Limb (tissue), 2 donors: ENCODE measurements around the gene PECR.
A peak's percentile ranks its signal among the peaks of the same experiment; 100 is the strongest.

ENCODE experiments used
- DNase-seq, 2 donors: peaks; one replicate each; pipeline ENCODE4 v3.0.0-alpha.2; 2016; ENCODE audit errors: extremely low spot score in 2 of 2

PECR gene

GRCh38 chr2:216072473-216072872, 9.1 kb downstream of the PECR start:
- DNase-seq = no peak

- no peak for DNase-seq
Observed at GRCh38 chr2:216071111-216071851, 10.3 kb downstream of the PECR start.

GRCh38 chr2:216070195-216070594, 11.4 kb downstream of the PECR start:
- no peak for DNase-seq

- no peak for DNase-seq
Observed at GRCh38 chr2:216069028-216069427, 12.6 kb downstream of the PECR start.

- no peak for DNase-seq
Observed at GRCh38 chr2:216066230-216066629, 15.4 kb downstream of the PECR start.

- DNase-seq = no peak
Observed at GRCh38 chr2:216064665-216065064, 16.9 kb downstream of the PECR start.

GRCh38 chr2:216064014-216064630, 17.5 kb downstream of the PECR start:
- DNase-seq = no peak

- no peak for DNase-seq
Observed at GRCh38 chr2:216059233-216059834, 22.3 kb downstream of the PECR start.

GRCh38 chr2:216057688-216058193, 23.9 kb downstream of the PECR start:
- no peak for DNase-seq

GRCh38 chr2:216056739-216057138, 24.9 kb downstream of the PECR start:
- no peak for DNase-seq

GRCh38 chr2:216055680-216056079, 25.9 kb downstream of the PECR start:
- DNase-seq = no peak

- no peak for DNase-seq
Observed at GRCh38 chr2:216052420-216052819, 29.2 kb downstream of the PECR start.

- no peak for DNase-seq
Observed at GRCh38 chr2:216051350-216051749, 30.3 kb downstream of the PECR start.

- DNase-seq = no peak
Observed at GRCh38 chr2:216049452-216049851, 32.2 kb downstream of the PECR start.

GRCh38 chr2:216047397-216047796, 34.2 kb downstream of the PECR start:
- no peak for DNase-seq

- DNase-seq = no peak
Observed at GRCh38 chr2:216044883-216045486, 36.6 kb downstream of the PECR start.

GRCh38 chr2:216043949-216044348, 37.7 kb downstream of the PECR start:
- DNase-seq = no peak

GRCh38 chr2:216041438-216041837, 40.2 kb downstream of the PECR start:
- no peak for DNase-seq

- DNase-seq = no peak
Observed at GRCh38 chr2:216039918-216040317, 41.7 kb downstream of the PECR start.

GRCh38 chr2:216034065-216034464, 47.5 kb downstream of the PECR start:
- peak; percentile 65 to 81 for DNase-seq

GRCh38 chr2:216033403-216033802, 48.2 kb downstream of the PECR start:
- no peak for DNase-seq
